B cell (primary cell): ENCODE data around the gene GMCL1. TPM values are rescaled to one million over a fixed set of nuclear protein-coding genes. Genes with fewer than 3 reads are reported as not detected.

Experiments used
- ATAC-seq: fragments of 200-7000 bp; cut with Tn5 transposase; one replicate; pipeline ENCODE4 v1.10.0; 2021; ENCODE audit warnings: low read depth, mild to moderate bottlenecking, moderate number of reproducible peaks, moderate library complexity
- CTCF ChIA-PET: fragments of 350-600 bp; sonication (Branson Sonifier 250); formaldehyde crosslinking; loops from one replicate; lab custom pipeline; 2021; ENCODE audit warnings: antibody characterized with exemption, inconsistent platforms; lab: Charles Lee
- POLR2A ChIA-PET: fragments of 350-600 bp; sonication (Branson Sonifier 250); formaldehyde crosslinking; loops from one replicate; lab custom pipeline; 2021; ENCODE audit warnings: antibody characterized with exemption; lab: Charles Lee
- DNase-seq: peaks from one replicate; pipeline ENCODE4 v3.0.0; 2013
- H2AFZ ChIP-seq: 2 replicates; pipeline ENCODE4 v1.6.1; 2012; ENCODE audit warnings: mild to moderate bottlenecking, low read depth, low read length; ENCODE audit not compliant: insufficient read depth, poor library complexity, severe bottlenecking
- H3K27ac ChIP-seq, 2 donors: 1 replicate in 1 of 2; 2 replicates in 1 of 2; pipeline ENCODE4 v1.5.1; 2012 to 2013; ENCODE audit warnings: low read length in 2 of 2, mild to moderate bottlenecking in 2 of 2, moderate library complexity in 1 of 2
- H3K27me3 ChIP-seq, 4 experiments: fragments of 200-600 bp in 1 of 4; sonication (generic) in 1 of 4; replicated peaks in 1 of 4; 1 replicate in 2 of 4; 2 replicates in 2 of 4; pipeline versions ENCODE4 v1.6.1 to v1.7.0; 2013 to 2016; ENCODE audit warnings: low read length in 3 of 4, mild to moderate bottlenecking in 2 of 4, mixed read lengths in 1 of 4, moderate library complexity in 1 of 4; ENCODE audit not compliant: insufficient read depth in 4 of 4, control insufficient read depth in 3 of 4; ENCODE audit errors: control extremely low read depth in 1 of 4
- H3K36me3 ChIP-seq, 2 experiments: replicated peaks in 1 of 2; 1 replicate in 1 of 2; 2 replicates in 1 of 2; pipeline versions ENCODE4 v1.6.1 to v1.7.1; 2013; ENCODE audit warnings: low read length in 1 of 2; ENCODE audit not compliant: insufficient read depth in 2 of 2, control insufficient read depth in 1 of 2; ENCODE audit errors: control extremely low read depth in 1 of 2, extremely low read depth in 1 of 2
- H3K4me1 ChIP-seq, 2 donors: fragments of 200-600 bp in 1 of 2; sonication (generic) in 1 of 2; 1 replicate in 1 of 2; 2 replicates in 1 of 2; pipeline versions ENCODE4 v1.5.1 to v1.6.1; 2013 to 2017; ENCODE audit warnings: low read length in 2 of 2; ENCODE audit not compliant: control insufficient read depth in 2 of 2, insufficient read depth in 2 of 2
- H3K4me2 ChIP-seq: replicated peaks from 2 replicates; pipeline ENCODE3; 2012; ENCODE audit warnings: mild to moderate bottlenecking, low read depth, low read length; ENCODE audit not compliant: poor library complexity, severe bottlenecking
- H3K4me3 ChIP-seq, 5 experiments: fragments of 200-600 bp in 1 of 5; sonication (generic) in 1 of 5; 1 replicate in 3 of 5; 2 replicates in 2 of 5; pipeline versions ENCODE4 v1.5.1 to v1.7.0; 2011 to 2016; ENCODE audit warnings: low read length in 4 of 5, mild to moderate bottlenecking in 4 of 5, low read depth in 2 of 5, control low read depth in 1 of 5, moderate library complexity in 1 of 5; ENCODE audit not compliant: insufficient read depth in 1 of 5; ENCODE audit errors: control extremely low read depth in 1 of 5, extremely low read depth in 1 of 5
- H3K79me2 ChIP-seq: fragments of 200-600 bp; sonication (generic); one replicate; pipeline ENCODE4 v1.6.0; 2016; ENCODE audit warnings: low read length; ENCODE audit not compliant: control insufficient read depth, insufficient read depth
- H3K9ac ChIP-seq: fragments of 200-600 bp; sonication (generic); 2 replicates; pipeline ENCODE4 v1.6.1; 2017; ENCODE audit warnings: mild to moderate bottlenecking, low read length, moderate library complexity
- H3K9me3 ChIP-seq, 3 donors: one replicate each; pipeline versions ENCODE4 v1.6.1 to v1.7.1; 2013; ENCODE audit warnings: low read length in 2 of 3; ENCODE audit not compliant: control insufficient read depth in 2 of 3, insufficient read depth in 1 of 3; ENCODE audit errors: control extremely low read depth in 1 of 3
- H4K20me1 ChIP-seq: 2 replicates; pipeline ENCODE4 v1.6.0; 2012; ENCODE audit warnings: mild to moderate bottlenecking, low read length; ENCODE audit not compliant: insufficient read depth, control insufficient read depth, poor library complexity, severe bottlenecking
- H3K27ac Mint-ChIP-seq: one replicate; pipeline ENCODE4 v1.8.0; 2021; ENCODE audit warnings: mixed read lengths
- H3K27me3 Mint-ChIP-seq: one replicate; pipeline ENCODE4 v1.8.0; 2021; ENCODE audit warnings: mixed read lengths
- H3K4me1 Mint-ChIP-seq: one replicate; pipeline ENCODE4 v1.8.0; 2021; ENCODE audit warnings: mixed read lengths
- H3K4me3 Mint-ChIP-seq: one replicate; pipeline ENCODE4 v1.8.0; 2021; ENCODE audit warnings: mixed read lengths
- H3K9me3 Mint-ChIP-seq: one replicate; pipeline ENCODE4 v1.8.0; 2022; ENCODE audit warnings: mixed read lengths; ENCODE audit not compliant: insufficient read depth
- EZH2 ChIP-seq: IDR thresholded peaks from 2 replicates; pipeline ENCODE4 v1.6.1; 2012; ENCODE audit warnings: borderline replicate concordance, low read depth, mild to moderate bottlenecking, moderate library complexity, low read length; ENCODE audit not compliant: insufficient read depth, poor library complexity, severe bottlenecking
- WGBS: methylation state at CpG from one replicate; pipeline ENCODE4 v1.1.5; 2013; ENCODE audit warnings: missing lambda C conversion rate; ENCODE audit not compliant: insufficient coverage; 5-methylcytosine and 5-hydroxymethylcytosine counted together
- intact Hi-C: fragments of 100-400 bp; cut with micrococcal nuclease; formaldehyde crosslinking; loops from one replicate; pipeline ENCODE4 v1.10.0; 2022
- polyA plus RNA-seq: library from polyadenylated mRNA; depleted of rRNA; stranded (reverse); fragments of >200 nt; gene quantifications from 2 replicates; pipeline ENCODE4 v1.2.3, GENCODE V29; 2012
- total RNA-seq, 2 donors: library from RNA; stranded (reverse); fragments of 120-200 nt in 1 of 2; gene quantifications; 1 replicate in 1 of 2; 2 replicates in 1 of 2; pipeline versions ENCODE4 v1.2.3 to v1.2.4, GENCODE V29; 2013 to 2022
- TF ChIP-seq, protein P1 (sequence below): fragments of 200-600 bp; IDR thresholded peaks from one replicate; pipeline ENCODE4 v1.8.0; 2022; ENCODE audit warnings: antibody characterized with exemption, mild to moderate bottlenecking

Gene GMCL1
- total and polyA plus RNA-seq, 2 donors (not counting 1 experiment from before 2014, with no cell fraction given) = 6.0 to 26.3 TPM

GRCh38 chr2:69785358-69785757 is 44.1 kb upstream of the GMCL1 start:
- Histone ChIP-seq H3K4me1 (peaks cover 34 to 47% of the 10 kb centered on the region in 2 donors), H3K4me3 (no peak overlapping the region), H3K27me3 (no peaks in the 10 kb centered on the region), H3K27ac (no peak overlapping the region), H3K79me2 (peaks cover 5% of the 10 kb centered on the region), H2AFZ (no peak overlapping the region), H3K36me3 (peaks cover 2 to 5% of the 10 kb centered on the region in 2 experiments), H3K9me3 (no peaks in the 10 kb centered on the region), H4K20me1 (no peaks in the 10 kb centered on the region), H3K9ac (no peak overlapping the region), H3K4me2 (no peak overlapping the region)
- DNase-seq (no peak), ATAC-seq (no peak)
- CTCF ChIA-PET = interaction anchor here (0.9 to 2.1 kb wide), 4 partner anchors 10 to 42 kb away, joined by 3 to 8 read pairs (median 3); no protein-coding TSS in a partner anchor
- no peaks in the 10 kb centered on the region for H3K27me3 Mint-ChIP-seq
- H3K9me3 Mint-ChIP-seq = no peaks in the 10 kb centered on the region
- intact Hi-C loops = no loop called here
- TF ChIP-seq, protein P1, sequence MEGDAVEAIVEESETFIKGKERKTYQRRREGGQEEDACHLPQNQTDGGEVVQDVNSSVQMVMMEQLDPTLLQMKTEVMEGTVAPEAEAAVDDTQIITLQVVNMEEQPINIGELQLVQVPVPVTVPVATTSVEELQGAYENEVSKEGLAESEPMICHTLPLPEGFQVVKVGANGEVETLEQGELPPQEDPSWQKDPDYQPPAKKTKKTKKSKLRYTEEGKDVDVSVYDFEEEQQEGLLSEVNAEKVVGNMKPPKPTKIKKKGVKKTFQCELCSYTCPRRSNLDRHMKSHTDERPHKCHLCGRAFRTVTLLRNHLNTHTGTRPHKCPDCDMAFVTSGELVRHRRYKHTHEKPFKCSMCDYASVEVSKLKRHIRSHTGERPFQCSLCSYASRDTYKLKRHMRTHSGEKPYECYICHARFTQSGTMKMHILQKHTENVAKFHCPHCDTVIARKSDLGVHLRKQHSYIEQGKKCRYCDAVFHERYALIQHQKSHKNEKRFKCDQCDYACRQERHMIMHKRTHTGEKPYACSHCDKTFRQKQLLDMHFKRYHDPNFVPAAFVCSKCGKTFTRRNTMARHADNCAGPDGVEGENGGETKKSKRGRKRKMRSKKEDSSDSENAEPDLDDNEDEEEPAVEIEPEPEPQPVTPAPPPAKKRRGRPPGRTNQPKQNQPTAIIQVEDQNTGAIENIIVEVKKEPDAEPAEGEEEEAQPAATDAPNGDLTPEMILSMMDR = no peak
- no peak for TF ChIP-seq EZH2
- POLR2A ChIA-PET = no interaction called here
- peaks cover 46% of the 10 kb centered on the region for H3K4me1 Mint-ChIP-seq
- no CpG with 5 or more reads among the region's 2 CpGs for WGBS
- no peak overlapping the region for H3K4me3 Mint-ChIP-seq
- no peak overlapping the region for H3K27ac Mint-ChIP-seq

DNA sequence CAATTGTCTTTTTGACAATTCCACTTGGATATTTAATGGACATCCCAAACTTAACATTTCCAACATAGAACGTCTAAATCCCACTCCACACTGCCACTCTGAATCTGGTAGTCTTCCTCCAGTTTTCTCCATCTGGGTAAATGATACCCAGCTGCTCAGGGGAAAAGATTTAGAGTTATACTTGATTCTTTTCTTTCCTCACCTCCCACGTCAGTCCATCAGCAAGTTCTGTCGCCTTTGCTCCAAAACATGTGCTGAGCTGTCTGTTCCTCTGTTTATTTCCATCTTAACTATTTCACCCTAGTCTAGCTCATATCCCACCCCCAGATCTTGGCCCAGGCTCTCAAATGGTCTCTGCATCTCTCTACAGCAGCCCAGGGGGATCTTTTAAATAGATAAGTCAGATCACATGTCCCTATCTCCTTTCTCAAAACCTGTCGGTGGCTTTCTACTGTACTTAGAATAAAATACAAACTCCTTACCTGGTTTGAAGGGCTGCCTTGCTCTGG is 43.4 kb upstream of the GMCL1 start:
- Histone ChIP-seq H3K4me1 (peaks cover 42 to 51% of the 10 kb centered on the region in 2 donors), H3K9me3 (no peaks in the 10 kb centered on the region), H4K20me1 (no peaks in the 10 kb centered on the region), H3K36me3 (peaks cover 2 to 5% of the 10 kb centered on the region in 2 experiments), H3K27ac (no peak overlapping the region), H3K4me2 (no peak overlapping the region), H3K27me3 (no peaks in the 10 kb centered on the region), H3K4me3 (no peak overlapping the region), H3K79me2 (peaks cover 5% of the 10 kb centered on the region), H2AFZ (no peak overlapping the region), H3K9ac (no peak overlapping the region)
- WGBS = 100% methylated on average over 2 of the region's 4 CpGs
- no peak for DNase-seq
- Mint-ChIP-seq H3K4me1 (peaks cover 48% of the 10 kb centered on the region), H3K9me3 (no peaks in the 10 kb centered on the region), H3K4me3 (no peak overlapping the region), H3K27ac (no peak overlapping the region), H3K27me3 (no peaks in the 10 kb centered on the region)
- ATAC-seq = no peak
- no peak for TF ChIP-seq EZH2
- TF ChIP-seq, protein P1 = no peak
- POLR2A ChIA-PET = no interaction called here
- intact Hi-C loops = no loop called here
- CTCF ChIA-PET = interaction anchor here (0.9 to 2.1 kb wide), 4 partner anchors 10 to 43 kb away, joined by 3 to 8 read pairs (median 3); no protein-coding TSS in a partner anchor
